ENCODE data around the gene GPHN. TPM values are rescaled to one million over a fixed set of nuclear protein-coding genes. Genes with fewer than 3 reads are reported as not detected.

The GPHN gene
- total RNA-seq, 2 donors from 2014 or later: 24.1 to 25.7 TPM

DNA sequence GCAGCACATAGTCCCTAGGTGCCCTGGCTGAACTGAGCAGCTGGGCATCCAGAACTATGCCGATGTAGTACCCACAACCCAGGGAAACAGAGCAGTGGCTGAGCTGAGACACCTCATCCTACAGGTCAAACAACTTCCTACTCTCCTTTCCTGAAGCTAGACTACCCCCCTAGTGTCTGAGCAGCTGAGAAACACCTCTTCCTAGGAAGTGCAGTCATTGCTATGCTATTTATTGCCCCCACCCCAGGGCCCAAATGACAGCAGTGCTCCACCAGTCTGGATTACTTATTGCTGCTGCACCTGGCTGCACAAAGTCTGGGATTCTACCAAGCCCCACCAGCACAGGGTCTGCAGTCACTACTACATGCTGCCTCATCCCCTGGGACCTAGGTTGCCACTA, 664.6 kb downstream of the GPHN start:
- H3K9me3 ChIP-seq: no peaks in the 10 kb centered on the region
- DNase-seq (no peak), ATAC-seq (no peak)
- TF ChIP-seq, protein P1, sequence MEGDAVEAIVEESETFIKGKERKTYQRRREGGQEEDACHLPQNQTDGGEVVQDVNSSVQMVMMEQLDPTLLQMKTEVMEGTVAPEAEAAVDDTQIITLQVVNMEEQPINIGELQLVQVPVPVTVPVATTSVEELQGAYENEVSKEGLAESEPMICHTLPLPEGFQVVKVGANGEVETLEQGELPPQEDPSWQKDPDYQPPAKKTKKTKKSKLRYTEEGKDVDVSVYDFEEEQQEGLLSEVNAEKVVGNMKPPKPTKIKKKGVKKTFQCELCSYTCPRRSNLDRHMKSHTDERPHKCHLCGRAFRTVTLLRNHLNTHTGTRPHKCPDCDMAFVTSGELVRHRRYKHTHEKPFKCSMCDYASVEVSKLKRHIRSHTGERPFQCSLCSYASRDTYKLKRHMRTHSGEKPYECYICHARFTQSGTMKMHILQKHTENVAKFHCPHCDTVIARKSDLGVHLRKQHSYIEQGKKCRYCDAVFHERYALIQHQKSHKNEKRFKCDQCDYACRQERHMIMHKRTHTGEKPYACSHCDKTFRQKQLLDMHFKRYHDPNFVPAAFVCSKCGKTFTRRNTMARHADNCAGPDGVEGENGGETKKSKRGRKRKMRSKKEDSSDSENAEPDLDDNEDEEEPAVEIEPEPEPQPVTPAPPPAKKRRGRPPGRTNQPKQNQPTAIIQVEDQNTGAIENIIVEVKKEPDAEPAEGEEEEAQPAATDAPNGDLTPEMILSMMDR (IDR thresholded peaks at IDR 0.05): no peak
- no peak for TF ChIP-seq POLR2A (IDR thresholded peaks at IDR 0.05)
- no peaks in the 10 kb centered on the region for H3K27me3 ChIP-seq
- 89% methylated on average over 1 of the region's 1 CpG; no CpG with 5 or more reads in 1 of the 2 donors for WGBS, 2 donors
- intact Hi-C loops (cut with DNase I): no loop called here
- no peak overlapping the region for H3K4me3 ChIP-seq
- H3K27ac ChIP-seq: no peak overlapping the region
- H3K4me1 ChIP-seq: no peaks in the 10 kb centered on the region
- peaks cover 0 to 2% of the 10 kb centered on the region in 2 donors for H3K36me3 ChIP-seq (replicated peaks in 1 of 2; ENCODE audit: insufficient read depth in 1 of 2, low read depth in 2 of 2)

DNA sequence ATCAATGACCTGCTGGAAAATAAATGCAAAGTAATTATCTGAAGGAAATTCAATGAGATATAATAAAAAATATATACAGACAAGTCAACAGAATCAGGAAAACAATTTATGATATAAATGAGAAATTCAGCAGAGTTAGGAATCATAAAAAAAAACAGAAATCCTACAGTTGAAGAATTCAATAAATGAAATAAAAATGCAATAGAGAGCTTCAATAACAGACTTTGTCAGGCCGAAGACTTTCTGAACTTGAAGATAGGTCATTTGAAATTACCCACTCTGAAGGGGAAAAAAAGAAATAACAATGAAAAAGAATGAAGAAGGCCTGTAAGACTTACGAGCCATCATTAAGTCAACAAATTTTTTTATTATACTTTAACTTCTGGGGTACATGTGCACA, 665.8 kb downstream of the GPHN start:
- TF ChIP-seq POLR2A (IDR thresholded peaks at IDR 0.05): no peak
- TF ChIP-seq, protein P1 (IDR thresholded peaks at IDR 0.05): no peak
- Histone ChIP-seq H3K9me3 (no peaks in the 10 kb centered on the region), H3K27me3 (no peaks in the 10 kb centered on the region), H3K4me3 (no peak overlapping the region), H3K27ac (no peak overlapping the region), H3K4me1 (no peaks in the 10 kb centered on the region), H3K36me3 (replicated peaks in 1 of 2; ENCODE audit: insufficient read depth in 1 of 2, low read depth in 2 of 2) (peaks cover 0 to 2% of the 10 kb centered on the region in 2 donors)
- 94 to 100% methylated on average over 2 of the region's 2 CpGs for WGBS, 2 donors
- ATAC-seq (no peak), DNase-seq (no peak)
- intact Hi-C loops (cut with DNase I): no loop called here

DNA sequence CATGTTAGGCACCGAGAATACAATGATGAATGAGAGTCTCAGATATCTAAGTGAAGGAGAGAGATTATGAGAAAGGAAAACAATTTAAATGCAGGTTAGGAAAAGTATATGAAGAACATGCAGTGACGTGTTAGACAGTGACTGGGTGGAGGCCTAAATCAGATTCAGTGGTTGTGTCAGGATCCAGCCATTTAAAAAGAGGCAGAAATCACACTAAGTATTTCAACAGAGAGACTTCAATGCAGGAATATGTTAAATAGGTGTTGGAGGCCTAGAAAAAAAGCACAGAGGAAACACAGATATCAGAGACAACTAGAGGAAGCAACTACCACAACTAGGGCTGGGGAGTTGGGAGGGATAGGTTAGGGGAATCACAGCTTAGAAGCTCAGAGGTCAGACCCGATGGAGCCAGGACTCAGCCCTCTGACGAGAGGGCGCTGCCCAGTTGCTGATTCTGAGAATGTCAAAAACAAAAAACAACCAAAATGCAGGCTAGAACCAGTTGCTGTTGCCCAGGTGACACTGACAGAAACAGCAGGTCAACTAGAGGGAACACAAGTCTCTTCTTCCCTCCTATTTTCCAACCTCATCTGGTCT, 678.3 kb downstream of the GPHN start:
- TF ChIP-seq, protein P1 (IDR thresholded peaks at IDR 0.05): no peak
- no peak for TF ChIP-seq POLR2A (IDR thresholded peaks at IDR 0.05)
- intact Hi-C loops (cut with DNase I): no loop called here
- H3K4me1 ChIP-seq: no peaks in the 10 kb centered on the region

DNA sequence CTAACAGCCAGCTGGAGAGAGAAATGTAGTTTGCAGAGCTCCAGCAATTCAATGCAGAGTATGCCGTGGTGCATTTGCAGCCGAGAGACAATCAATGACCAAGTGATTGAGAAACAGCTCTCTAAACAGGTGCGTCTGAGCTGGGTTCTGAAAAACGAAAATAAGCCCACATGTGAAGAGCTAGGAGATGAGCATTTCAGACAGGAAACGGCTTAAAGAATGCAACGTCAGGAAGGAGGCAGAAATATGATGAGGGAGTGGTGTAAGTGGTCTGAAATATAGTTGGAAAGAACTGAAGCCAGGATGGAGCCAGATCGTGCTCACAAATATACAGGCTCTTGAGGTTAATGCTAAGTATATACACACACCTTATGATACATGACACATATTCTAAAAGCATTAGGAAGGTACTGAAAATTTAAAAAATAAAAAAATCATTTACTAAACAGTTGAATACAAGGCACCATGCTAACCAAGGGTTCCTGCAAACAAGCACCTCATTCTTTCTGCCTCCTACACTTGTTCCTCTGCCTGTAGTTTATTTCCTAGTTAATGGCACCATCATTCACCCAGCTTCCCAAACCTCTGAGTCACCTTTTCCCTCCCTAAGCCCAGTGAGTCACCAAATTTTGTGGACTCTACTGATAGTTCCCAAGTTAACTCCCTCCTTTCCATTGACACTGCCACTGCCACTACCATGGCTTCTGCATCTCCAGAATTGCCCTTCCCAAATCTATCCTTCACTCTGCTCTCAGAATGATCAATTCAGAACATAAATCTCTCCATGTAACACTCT, 679.0 kb downstream of the GPHN start:
- Histone ChIP-seq H3K27me3 (no peaks in the 10 kb centered on the region), H3K36me3 (replicated peaks in 1 of 2; ENCODE audit: insufficient read depth in 1 of 2, low read depth in 2 of 2) (no peaks in the 10 kb centered on the region), H3K4me3 (no peak overlapping the region), H3K9me3 (no peaks in the 10 kb centered on the region), H3K27ac (no peak overlapping the region), H3K4me1 (no peaks in the 10 kb centered on the region)
- ATAC-seq (no peak), DNase-seq (peak in 1 of 4 donors; percentile 11)
- intact Hi-C loops (cut with DNase I): no loop called here
- no peak for TF ChIP-seq POLR2A (IDR thresholded peaks at IDR 0.05)
- TF ChIP-seq, protein P1 (IDR thresholded peaks at IDR 0.05): no peak
- WGBS, 2 donors: 56 to 58% methylated on average over 7 of the region's 7 CpGs

More for the DNA sequence above, 678.3 kb downstream of the GPHN start:
- no peaks in the 10 kb centered on the region for H3K36me3 ChIP-seq (replicated peaks in 1 of 2; ENCODE audit: insufficient read depth in 1 of 2, low read depth in 2 of 2)
- no peak for DNase-seq
- no peak overlapping the region for H3K4me3 ChIP-seq
- H3K27me3 ChIP-seq: no peaks in the 10 kb centered on the region
- WGBS, 2 donors: 85 to 92% methylated on average over 5 of the region's 5 CpGs
- no peaks in the 10 kb centered on the region for H3K9me3 ChIP-seq
- no peak for ATAC-seq
- H3K27ac ChIP-seq: no peak overlapping the region
